Chondrocyte (in vitro differentiated cells): ENCODE results near the gene PHACTR4. TPM values are rescaled to one million over a fixed set of nuclear protein-coding genes. Genes with fewer than 3 reads are reported as not detected.
A peak's percentile ranks its signal among the peaks of the same experiment; 100 is the strongest.
"Not testable (repeated sequence)": the region's sequence is repeated elsewhere in the genome, so short reads cannot be mapped to it uniquely, and the experiment has no call there.

Experiments used
- DNase-seq: peaks from one replicate; pipeline ENCODE4 v3.0.0; 2021; ENCODE audit warnings: mixed read lengths, low spot score
- H3K27ac Mint-ChIP-seq: one replicate; pipeline ENCODE4 v1.8.0; 2021; ENCODE audit warnings: mild to moderate bottlenecking, moderate library complexity, mixed read lengths; ENCODE audit not compliant: unreplicated experiment
- H3K27me3 Mint-ChIP-seq: 2 replicates; pipeline ENCODE4 v1.8.0; 2021; ENCODE audit warnings: low read depth, mixed read lengths
- H3K36me3 Mint-ChIP-seq: 2 replicates; pipeline ENCODE4 v1.8.0; 2021; ENCODE audit warnings: low read depth, mixed read lengths
- H3K4me1 Mint-ChIP-seq: 2 replicates; pipeline ENCODE4 v1.8.0; 2021; ENCODE audit warnings: low read depth, mild to moderate bottlenecking, mixed read lengths
- H3K4me3 Mint-ChIP-seq: one replicate; pipeline ENCODE4 v1.8.0; 2021; ENCODE audit warnings: mild to moderate bottlenecking, moderate library complexity, mixed read lengths; ENCODE audit not compliant: unreplicated experiment
- H3K9me3 Mint-ChIP-seq: 2 replicates; pipeline ENCODE4 v1.8.0; 2021; ENCODE audit warnings: low read depth, mixed read lengths
- long read RNA-seq: library from polyadenylated mRNA; stranded (forward); transcript quantifications from one replicate; pipeline ENCODE4 v2.0.0, GENCODE V29; 2021
- total RNA-seq: library from RNA; stranded (reverse); gene quantifications from 3 replicates; pipeline ENCODE4 v1.2.1, GENCODE V29; 2021
- TF ChIP-seq, protein P1 (sequence below): fragments of 200-600 bp; sonication (generic); IDR thresholded peaks from 2 replicates; pipeline ENCODE4 v1.5.0; 2021; ENCODE audit warnings: antibody characterized with exemption, mild to moderate bottlenecking, moderate library complexity

The PHACTR4 gene
- total RNA-seq = 39.6 to 45.7 TPM (median 39.9 TPM) in 3 replicates
- long read RNA-seq, full-length matches to known transcripts = 3 of 16 reads
- long read RNA-seq, partial matches to known transcripts = 5 of 16 reads
- long read RNA-seq, other reads (novel, unspliced or antisense) = 8 of 16 reads

DNA sequence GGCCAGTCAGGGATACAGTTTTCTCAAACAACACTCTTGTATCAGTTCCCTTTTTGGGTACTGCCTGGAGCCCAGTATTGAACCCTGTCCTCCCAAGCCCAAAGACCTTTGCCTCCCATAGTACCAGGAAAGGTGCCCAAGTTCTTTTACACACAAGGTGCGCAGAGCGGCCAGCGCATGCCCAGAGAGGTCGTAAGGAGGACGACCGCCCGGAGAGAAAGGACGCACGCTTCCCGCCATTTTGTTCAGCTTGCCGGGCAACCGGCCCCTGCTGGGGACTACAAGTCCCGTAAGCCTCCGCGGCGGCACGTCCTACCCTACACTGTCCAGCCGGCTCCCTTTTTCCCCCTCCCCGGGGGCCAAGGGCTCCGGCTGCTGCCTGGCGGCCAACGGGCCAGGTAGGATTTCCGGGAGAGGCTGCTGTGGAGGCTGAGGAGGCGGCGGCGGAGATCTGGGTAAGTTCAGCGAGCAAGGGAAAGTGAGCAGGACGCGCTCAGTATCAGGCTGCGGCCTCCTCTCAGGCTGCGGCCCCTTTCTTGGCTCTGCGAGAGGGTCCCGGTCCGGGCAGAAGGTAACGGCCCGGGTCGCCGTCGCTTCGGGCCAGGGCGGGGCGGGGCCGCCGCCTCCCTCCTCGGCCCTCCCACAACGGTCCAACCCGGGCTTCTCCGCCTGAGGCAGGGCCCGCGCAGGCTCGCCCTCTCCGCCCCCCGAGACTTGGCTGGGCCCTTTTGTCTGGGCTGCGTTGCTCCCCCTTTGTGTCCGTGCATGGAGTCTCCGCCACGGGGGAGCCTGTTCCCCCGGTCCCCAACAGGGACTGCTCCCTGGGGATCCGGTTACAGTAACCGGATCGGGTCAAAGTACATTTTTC is at the start of gene PHACTR4:
Gene PHACTR4 (plus strand): TSS at position 370 of the 868 bp plus-strand sequence. CDS start 37,708 bp downstream, outside the sequence.
- H3K27ac Mint-ChIP-seq = peak within 1 kb of the TSS; percentile 96
- peak; percentile 98 for DNase-seq
- no peaks in the 10 kb centered on the region for H3K36me3 Mint-ChIP-seq
- no peaks in the 10 kb centered on the region for H3K9me3 Mint-ChIP-seq
- H3K4me3 Mint-ChIP-seq = peak within 1 kb of the TSS; percentile 91
- no peaks in the 10 kb centered on the region for H3K27me3 Mint-ChIP-seq
- TF ChIP-seq, protein P1, sequence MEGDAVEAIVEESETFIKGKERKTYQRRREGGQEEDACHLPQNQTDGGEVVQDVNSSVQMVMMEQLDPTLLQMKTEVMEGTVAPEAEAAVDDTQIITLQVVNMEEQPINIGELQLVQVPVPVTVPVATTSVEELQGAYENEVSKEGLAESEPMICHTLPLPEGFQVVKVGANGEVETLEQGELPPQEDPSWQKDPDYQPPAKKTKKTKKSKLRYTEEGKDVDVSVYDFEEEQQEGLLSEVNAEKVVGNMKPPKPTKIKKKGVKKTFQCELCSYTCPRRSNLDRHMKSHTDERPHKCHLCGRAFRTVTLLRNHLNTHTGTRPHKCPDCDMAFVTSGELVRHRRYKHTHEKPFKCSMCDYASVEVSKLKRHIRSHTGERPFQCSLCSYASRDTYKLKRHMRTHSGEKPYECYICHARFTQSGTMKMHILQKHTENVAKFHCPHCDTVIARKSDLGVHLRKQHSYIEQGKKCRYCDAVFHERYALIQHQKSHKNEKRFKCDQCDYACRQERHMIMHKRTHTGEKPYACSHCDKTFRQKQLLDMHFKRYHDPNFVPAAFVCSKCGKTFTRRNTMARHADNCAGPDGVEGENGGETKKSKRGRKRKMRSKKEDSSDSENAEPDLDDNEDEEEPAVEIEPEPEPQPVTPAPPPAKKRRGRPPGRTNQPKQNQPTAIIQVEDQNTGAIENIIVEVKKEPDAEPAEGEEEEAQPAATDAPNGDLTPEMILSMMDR = no peak
- H3K4me1 Mint-ChIP-seq = peaks cover 30% of the 10 kb centered on the region

DNA sequence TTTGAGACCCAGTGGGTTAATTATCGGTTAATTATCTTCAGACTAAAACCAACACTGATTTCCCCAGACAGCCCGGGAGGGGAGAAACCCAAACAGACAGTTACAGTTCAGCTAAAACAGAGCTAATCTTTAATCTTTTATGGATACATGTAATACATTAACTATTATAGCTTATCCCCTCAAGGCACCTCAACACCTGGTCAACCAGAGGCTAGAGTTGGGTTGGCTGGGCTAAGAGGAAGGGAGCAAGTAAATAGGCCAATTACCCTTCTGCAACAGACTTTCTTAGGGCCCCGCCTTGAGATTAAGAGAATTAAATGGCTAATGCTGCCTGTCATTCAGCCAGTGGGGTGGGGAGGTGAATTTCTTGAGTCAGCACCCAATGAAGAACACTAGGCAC is 47.3 kb upstream of the PHACTR4 start:
- no peaks in the 10 kb centered on the region for H3K27me3 Mint-ChIP-seq
- H3K27ac Mint-ChIP-seq = no peak overlapping the region
- DNase-seq = no peak
- H3K4me3 Mint-ChIP-seq = no peak overlapping the region
- TF ChIP-seq, protein P1 = no peak
- H3K4me1 Mint-ChIP-seq = no peaks in the 10 kb centered on the region
- H3K9me3 Mint-ChIP-seq = no peaks in the 10 kb centered on the region
- no peaks in the 10 kb centered on the region for H3K36me3 Mint-ChIP-seq

DNA sequence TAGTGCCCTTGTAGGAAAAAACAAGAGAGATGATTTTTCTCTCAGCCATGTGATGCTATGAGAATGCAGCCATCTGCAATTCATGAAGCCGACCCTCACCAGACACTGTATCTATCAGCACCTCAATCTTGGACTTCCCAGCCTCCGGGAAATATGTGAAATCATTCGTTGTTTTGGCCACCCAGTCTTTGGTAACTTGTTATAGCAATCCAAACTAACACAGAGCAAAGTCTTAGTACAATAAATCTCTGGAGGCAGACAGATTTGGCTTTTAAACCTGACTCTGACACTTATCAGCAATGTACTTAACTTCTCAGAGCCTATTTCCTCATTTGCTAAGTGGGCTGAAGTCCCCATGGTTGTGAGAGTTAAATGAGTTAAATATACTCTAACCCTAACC is 45.8 kb upstream of the PHACTR4 start:
- Mint-ChIP-seq H3K4me1 (peaks cover 7% of the 10 kb centered on the region), H3K27ac (no peak overlapping the region), H3K4me3 (no peak overlapping the region), H3K36me3 (no peaks in the 10 kb centered on the region), H3K9me3 (no peaks in the 10 kb centered on the region), H3K27me3 (no peaks in the 10 kb centered on the region)
- TF ChIP-seq, protein P1 = no peak
- DNase-seq = no peak

DNA sequence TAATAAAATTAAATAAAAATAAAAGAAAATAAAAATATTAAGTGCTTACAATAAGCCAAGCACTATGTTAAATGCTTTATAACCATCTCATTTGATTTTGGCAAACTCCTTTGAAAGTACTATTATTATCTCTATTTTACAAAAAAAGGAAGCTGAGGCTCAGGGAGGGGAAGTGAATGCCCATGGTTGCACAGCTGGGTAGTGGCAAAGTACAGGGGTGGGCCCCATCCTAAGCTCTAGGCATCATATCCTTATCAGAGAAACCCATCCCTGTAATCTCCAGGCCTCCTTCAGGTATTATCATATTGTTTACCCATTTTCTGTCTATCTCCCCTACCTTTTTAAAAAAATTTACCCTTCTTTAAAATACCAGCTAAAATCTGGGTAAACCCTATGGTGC is 43.0 kb upstream of the PHACTR4 start:
- H3K9me3 Mint-ChIP-seq = no peaks in the 10 kb centered on the region
- DNase-seq = no peak
- TF ChIP-seq, protein P1 = no peak
- H3K27me3 Mint-ChIP-seq = no peaks in the 10 kb centered on the region
- no peak overlapping the region for H3K27ac Mint-ChIP-seq
- peaks cover 19% of the 10 kb centered on the region for H3K4me1 Mint-ChIP-seq
- H3K36me3 Mint-ChIP-seq = peaks cover 2% of the 10 kb centered on the region
- H3K4me3 Mint-ChIP-seq = no peak overlapping the region

DNA sequence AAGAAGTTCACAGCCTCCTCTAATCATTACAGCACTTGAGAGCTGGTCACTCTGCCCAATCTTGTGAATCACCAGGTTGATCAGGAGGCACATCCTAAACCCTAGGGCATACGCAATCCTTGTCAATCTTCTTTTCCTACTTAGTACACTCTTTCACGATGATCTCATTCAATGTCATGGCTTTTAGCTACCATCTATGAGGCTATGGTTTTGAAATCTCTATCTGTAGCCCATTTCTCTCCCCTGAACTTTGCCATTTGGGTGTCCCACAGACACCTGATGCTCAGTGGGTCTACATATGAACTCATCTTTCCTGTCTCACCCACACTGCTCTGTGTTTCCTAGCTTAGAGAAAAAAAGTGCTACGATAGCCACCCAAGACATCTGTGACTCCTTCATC is 42.6 kb upstream of the PHACTR4 start:
- no peak for DNase-seq
- TF ChIP-seq, protein P1 = no peak
- H3K27ac Mint-ChIP-seq = no peak overlapping the region

DNA sequence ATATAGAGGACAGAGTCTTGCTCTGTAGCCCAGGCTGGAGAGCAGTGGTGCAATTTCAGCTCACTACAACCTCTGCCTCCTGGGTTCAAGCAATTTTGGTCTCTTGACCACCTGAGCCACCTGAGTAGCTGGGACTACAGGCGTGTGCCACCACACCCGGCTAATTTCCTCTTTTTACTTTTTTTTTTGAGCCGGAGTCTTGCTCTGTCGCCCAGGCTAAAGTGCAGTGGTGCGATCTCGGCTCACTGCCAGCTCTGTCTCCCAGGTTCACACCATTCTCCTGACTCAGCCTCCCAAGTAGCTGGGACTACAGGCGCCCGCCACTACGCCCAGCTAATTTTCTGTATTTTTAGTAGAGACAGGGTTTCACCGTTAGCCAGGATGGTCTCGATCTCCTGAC is 42.1 kb upstream of the PHACTR4 start:
- H3K27me3 Mint-ChIP-seq, DNase-seq, H3K9me3 Mint-ChIP-seq, H3K36me3 Mint-ChIP-seq, H3K27ac Mint-ChIP-seq: not testable (repeated sequence)
- Mint-ChIP-seq H3K4me3 (peak overlapping the region; percentile 95), H3K4me1 (peaks cover 19% of the 10 kb centered on the region)

More for the DNA sequence above, 42.6 kb upstream of the PHACTR4 start:
- H3K27me3 Mint-ChIP-seq = no peaks in the 10 kb centered on the region
- no peak overlapping the region for H3K4me3 Mint-ChIP-seq
- H3K4me1 Mint-ChIP-seq = peaks cover 19% of the 10 kb centered on the region
- no peaks in the 10 kb centered on the region for H3K9me3 Mint-ChIP-seq
- H3K36me3 Mint-ChIP-seq = peaks cover 3% of the 10 kb centered on the region
